OCI-LY1 (cell line): ENCODE results near the gene RGS1.

ENCODE experiments used
- EZH2 ChIP-seq: fragments of 200-600 bp; sonication (generic), shearing (Covaris generic); IDR thresholded peaks from 2 replicates; pipeline ENCODE4 v1.8.0; 2017; ENCODE audit warnings: borderline replicate concordance, mixed run types, mild to moderate bottlenecking, antibody characterized with exemption, low read length, moderate library complexity, mixed read lengths
- TF ChIP-seq, protein P1 (sequence below): fragments of 200-600 bp; sonication (generic), shearing (Covaris generic); IDR thresholded peaks from 2 replicates; pipeline ENCODE4 v1.5.1; 2017; ENCODE audit warnings: mild to moderate bottlenecking, antibody characterized with exemption, low read length, moderate library complexity, mixed read lengths

DNA sequence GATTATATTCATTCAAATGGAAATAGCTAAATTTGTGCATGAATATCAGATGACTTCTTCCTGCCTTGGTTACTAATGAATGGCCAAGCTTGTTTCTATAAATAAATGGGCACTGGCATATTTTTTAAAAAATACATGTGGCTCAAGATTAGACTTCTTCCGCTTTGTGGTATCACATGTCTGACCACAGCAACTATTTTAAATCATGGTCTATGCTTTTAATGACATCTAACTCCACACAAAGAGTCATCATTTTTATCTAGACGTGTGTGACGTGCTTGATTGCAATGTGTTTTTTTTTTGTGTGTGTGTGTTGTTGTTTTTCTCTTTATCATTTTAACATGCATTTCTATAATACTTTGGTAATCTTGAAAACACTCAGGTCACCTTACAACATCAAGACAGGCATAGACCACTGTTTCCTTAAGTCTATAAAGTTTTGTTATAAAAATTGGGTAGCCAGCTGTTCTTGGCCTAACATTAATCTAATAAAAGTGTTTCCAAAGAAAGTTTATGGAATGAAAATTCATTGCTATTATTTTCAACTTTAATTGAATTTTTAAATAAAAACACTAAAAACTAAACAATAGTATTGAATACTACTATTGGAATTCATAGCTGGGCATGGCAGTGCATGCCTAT, 29.5 kb downstream of the RGS1 start:
- TF ChIP-seq, protein P1, sequence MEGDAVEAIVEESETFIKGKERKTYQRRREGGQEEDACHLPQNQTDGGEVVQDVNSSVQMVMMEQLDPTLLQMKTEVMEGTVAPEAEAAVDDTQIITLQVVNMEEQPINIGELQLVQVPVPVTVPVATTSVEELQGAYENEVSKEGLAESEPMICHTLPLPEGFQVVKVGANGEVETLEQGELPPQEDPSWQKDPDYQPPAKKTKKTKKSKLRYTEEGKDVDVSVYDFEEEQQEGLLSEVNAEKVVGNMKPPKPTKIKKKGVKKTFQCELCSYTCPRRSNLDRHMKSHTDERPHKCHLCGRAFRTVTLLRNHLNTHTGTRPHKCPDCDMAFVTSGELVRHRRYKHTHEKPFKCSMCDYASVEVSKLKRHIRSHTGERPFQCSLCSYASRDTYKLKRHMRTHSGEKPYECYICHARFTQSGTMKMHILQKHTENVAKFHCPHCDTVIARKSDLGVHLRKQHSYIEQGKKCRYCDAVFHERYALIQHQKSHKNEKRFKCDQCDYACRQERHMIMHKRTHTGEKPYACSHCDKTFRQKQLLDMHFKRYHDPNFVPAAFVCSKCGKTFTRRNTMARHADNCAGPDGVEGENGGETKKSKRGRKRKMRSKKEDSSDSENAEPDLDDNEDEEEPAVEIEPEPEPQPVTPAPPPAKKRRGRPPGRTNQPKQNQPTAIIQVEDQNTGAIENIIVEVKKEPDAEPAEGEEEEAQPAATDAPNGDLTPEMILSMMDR, result no peak
- no peak for TF ChIP-seq EZH2
